Stimulated activated memory B cell treated with anti-CD40 and anti-IgM and Interleukin-4, amounts not matched to agents 10 μg/mL and 1 μg/mL and 100 μg/mL, for 72 hours (primary cell): Measurements from ENCODE around the gene DHX36.
A peak's percentile ranks its signal among the peaks of the same experiment; 100 is the strongest.

Experiments
- ATAC-seq: fragments of 150-1000 bp; cut with Tn5 transposase; 2 replicates; pipeline ENCODE4 v1.10.0; 2021
- H3K27ac Mint-ChIP-seq: one replicate; pipeline ENCODE4 v1.8.0; 2022; ENCODE audit warnings: mild to moderate bottlenecking, mixed read lengths
- H3K27me3 Mint-ChIP-seq: one replicate; pipeline ENCODE4 v1.8.0; 2022; ENCODE audit warnings: mixed read lengths
- H3K36me3 Mint-ChIP-seq: one replicate; pipeline ENCODE4 v1.8.0; 2022; ENCODE audit warnings: mixed read lengths
- H3K4me1 Mint-ChIP-seq: one replicate; pipeline ENCODE4 v1.8.0; 2022; ENCODE audit warnings: mixed read lengths
- H3K4me3 Mint-ChIP-seq: one replicate; pipeline ENCODE4 v1.8.0; 2022; ENCODE audit warnings: mild to moderate bottlenecking, moderate library complexity, mixed read lengths
- H3K9me3 Mint-ChIP-seq: one replicate; pipeline ENCODE4 v1.8.0; 2022; ENCODE audit warnings: mixed read lengths

The DHX36 gene

GRCh38 chr3:154307363-154307762, 16.9 kb downstream of the DHX36 start:
- no peak overlapping the region for H3K27ac Mint-ChIP-seq
- no peaks in the 10 kb centered on the region for H3K9me3 Mint-ChIP-seq
- no peak for ATAC-seq
- H3K4me1 Mint-ChIP-seq = peaks cover 12% of the 10 kb centered on the region
- no peaks in the 10 kb centered on the region for H3K27me3 Mint-ChIP-seq
- peaks cover 51% of the 10 kb centered on the region for H3K36me3 Mint-ChIP-seq
- H3K4me3 Mint-ChIP-seq = no peak overlapping the region

GRCh38 chr3:154304936-154305335, 19.4 kb downstream of the DHX36 start:
- no peak for ATAC-seq
- peaks cover 12% of the 10 kb centered on the region for H3K4me1 Mint-ChIP-seq
- H3K27ac Mint-ChIP-seq = no peak overlapping the region
- no peaks in the 10 kb centered on the region for H3K9me3 Mint-ChIP-seq
- H3K27me3 Mint-ChIP-seq = no peaks in the 10 kb centered on the region
- peaks cover 72% of the 10 kb centered on the region for H3K36me3 Mint-ChIP-seq
- no peak overlapping the region for H3K4me3 Mint-ChIP-seq

- Mint-ChIP-seq H3K27me3 (no peaks in the 10 kb centered on the region), H3K27ac (no peak overlapping the region), H3K9me3 (no peaks in the 10 kb centered on the region), H3K4me3 (no peak overlapping the region), H3K4me1 (peaks cover 12% of the 10 kb centered on the region), H3K36me3 (peaks cover 68% of the 10 kb centered on the region)
- no peak for ATAC-seq
Measured at GRCh38 chr3:154304116-154304786, 20.0 kb downstream of the DHX36 start.

GRCh38 chr3:154301561-154301960, 22.7 kb downstream of the DHX36 start:
- Mint-ChIP-seq H3K36me3 (peaks cover 54% of the 10 kb centered on the region), H3K4me1 (no peaks in the 10 kb centered on the region), H3K27ac (peak overlapping the region; percentile 64), H3K4me3 (no peak overlapping the region), H3K9me3 (no peaks in the 10 kb centered on the region), H3K27me3 (no peaks in the 10 kb centered on the region)
- ATAC-seq = no peak

GRCh38 chr3:154294016-154294415, 30.3 kb downstream of the DHX36 start:
- no peaks in the 10 kb centered on the region for H3K27me3 Mint-ChIP-seq
- H3K4me3 Mint-ChIP-seq = no peak overlapping the region
- peaks cover 51% of the 10 kb centered on the region for H3K36me3 Mint-ChIP-seq
- H3K9me3 Mint-ChIP-seq = no peaks in the 10 kb centered on the region
- H3K4me1 Mint-ChIP-seq = no peaks in the 10 kb centered on the region
- no peak for ATAC-seq
- no peak overlapping the region for H3K27ac Mint-ChIP-seq

GRCh38 chr3:154290187-154290586, 34.1 kb downstream of the DHX36 start:
- Mint-ChIP-seq H3K27me3 (no peaks in the 10 kb centered on the region), H3K27ac (no peak overlapping the region), H3K36me3 (peaks cover 64% of the 10 kb centered on the region), H3K4me3 (no peak overlapping the region), H3K9me3 (no peaks in the 10 kb centered on the region), H3K4me1 (peaks cover 4% of the 10 kb centered on the region)
- ATAC-seq = no peak

GRCh38 chr3:154285221-154285620, 39.1 kb downstream of the DHX36 start:
- peaks cover 61% of the 10 kb centered on the region for H3K36me3 Mint-ChIP-seq
- H3K27me3 Mint-ChIP-seq = no peaks in the 10 kb centered on the region
- H3K4me1 Mint-ChIP-seq = peaks cover 6% of the 10 kb centered on the region
- no peak overlapping the region for H3K4me3 Mint-ChIP-seq
- H3K27ac Mint-ChIP-seq = peak overlapping the region; percentile 64
- H3K9me3 Mint-ChIP-seq = no peaks in the 10 kb centered on the region
- ATAC-seq = no peak

GRCh38 chr3:154280161-154280560, 44.1 kb downstream of the DHX36 start:
- H3K27ac Mint-ChIP-seq = no peak overlapping the region
- H3K27me3 Mint-ChIP-seq = no peaks in the 10 kb centered on the region
- no peak overlapping the region for H3K4me3 Mint-ChIP-seq
- H3K9me3 Mint-ChIP-seq = no peaks in the 10 kb centered on the region
- ATAC-seq = no peak
- peaks cover 2% of the 10 kb centered on the region for H3K4me1 Mint-ChIP-seq
- peaks cover 53% of the 10 kb centered on the region for H3K36me3 Mint-ChIP-seq

GRCh38 chr3:154275965-154276364, 48.3 kb downstream of the DHX36 start:
- no peaks in the 10 kb centered on the region for H3K27me3 Mint-ChIP-seq
- H3K9me3 Mint-ChIP-seq = no peaks in the 10 kb centered on the region
- no peaks in the 10 kb centered on the region for H3K4me1 Mint-ChIP-seq
- H3K36me3 Mint-ChIP-seq = peaks cover 62% of the 10 kb centered on the region
- no peak overlapping the region for H3K27ac Mint-ChIP-seq
- H3K4me3 Mint-ChIP-seq = no peak overlapping the region
- no peak for ATAC-seq

- no peak for ATAC-seq
- peaks cover 67% of the 10 kb centered on the region for H3K36me3 Mint-ChIP-seq
- no peaks in the 10 kb centered on the region for H3K27me3 Mint-ChIP-seq
- no peak overlapping the region for H3K4me3 Mint-ChIP-seq
- H3K27ac Mint-ChIP-seq = no peak overlapping the region
- H3K9me3 Mint-ChIP-seq = no peaks in the 10 kb centered on the region
- H3K4me1 Mint-ChIP-seq = no peaks in the 10 kb centered on the region
Measured at GRCh38 chr3:154275292-154275691, 49.0 kb downstream of the DHX36 start.

- Mint-ChIP-seq H3K36me3 (peaks cover 68% of the 10 kb centered on the region), H3K27me3 (no peaks in the 10 kb centered on the region), H3K27ac (no peak overlapping the region), H3K4me3 (no peak overlapping the region), H3K9me3 (no peaks in the 10 kb centered on the region), H3K4me1 (no peaks in the 10 kb centered on the region)
- no peak for ATAC-seq
Measured at GRCh38 chr3:154274348-154274747, 49.9 kb downstream of the DHX36 start.

- Mint-ChIP-seq H3K4me3 (no peak overlapping the region), H3K4me1 (no peaks in the 10 kb centered on the region), H3K27ac (no peak overlapping the region), H3K36me3 (peaks cover 69% of the 10 kb centered on the region), H3K9me3 (peaks cover 1% of the 10 kb centered on the region), H3K27me3 (no peaks in the 10 kb centered on the region)
- no peak for ATAC-seq
Measured at GRCh38 chr3:154273381-154273780, 50.9 kb downstream of the DHX36 start.

GRCh38 chr3:154254527-154254926, 69.8 kb downstream of the DHX36 start:
- peaks cover 5% of the 10 kb centered on the region for H3K4me1 Mint-ChIP-seq
- no peak overlapping the region for H3K4me3 Mint-ChIP-seq
- H3K36me3 Mint-ChIP-seq = peaks cover 60% of the 10 kb centered on the region
- H3K27ac Mint-ChIP-seq = no peak overlapping the region
- H3K27me3 Mint-ChIP-seq = no peaks in the 10 kb centered on the region
- ATAC-seq = no peak
- H3K9me3 Mint-ChIP-seq = no peaks in the 10 kb centered on the region

- Mint-ChIP-seq H3K9me3 (no peaks in the 10 kb centered on the region), H3K36me3 (peaks cover 45% of the 10 kb centered on the region), H3K27ac (no peak overlapping the region), H3K4me3 (no peak overlapping the region), H3K4me1 (peaks cover 5% of the 10 kb centered on the region), H3K27me3 (no peaks in the 10 kb centered on the region)
- no peak for ATAC-seq
Measured at GRCh38 chr3:154252759-154253638, 71.3 kb downstream of the DHX36 start.

GRCh38 chr3:154251610-154252009, 72.7 kb downstream of the DHX36 start:
- Mint-ChIP-seq H3K36me3 (peaks cover 42% of the 10 kb centered on the region), H3K27ac (no peak overlapping the region), H3K9me3 (no peaks in the 10 kb centered on the region), H3K4me3 (no peak overlapping the region), H3K4me1 (peaks cover 5% of the 10 kb centered on the region), H3K27me3 (no peaks in the 10 kb centered on the region)
- no peak for ATAC-seq

GRCh38 chr3:154250291-154250690, 74.0 kb downstream of the DHX36 start:
- ATAC-seq = no peak
- no peaks in the 10 kb centered on the region for H3K27me3 Mint-ChIP-seq
- H3K36me3 Mint-ChIP-seq = peaks cover 32% of the 10 kb centered on the region
- H3K4me1 Mint-ChIP-seq = peaks cover 5% of the 10 kb centered on the region
- no peak overlapping the region for H3K4me3 Mint-ChIP-seq
- H3K27ac Mint-ChIP-seq = no peak overlapping the region
- no peaks in the 10 kb centered on the region for H3K9me3 Mint-ChIP-seq
